Fibroblast of the aortic adventitia (primary cell): ENCODE data around the gene HAUS8. TPM values are rescaled to one million over a fixed set of nuclear protein-coding genes. Genes with fewer than 3 reads are reported as not detected.
"Not testable (repeated sequence)": the region's sequence is repeated elsewhere in the genome, so short reads cannot be mapped to it uniquely, and the experiment has no call there.

ENCODE experiments used
- DNase-seq: peaks from one replicate; pipeline ENCODE4 v3.0.0-alpha.2; 2010; ENCODE audit warnings: low read depth
- H3K4me3 ChIP-seq: 2 replicates; pipeline ENCODE4 v1.5.1; 2011; ENCODE audit warnings: low read depth, mild to moderate bottlenecking, control low read depth, low read length, moderate library complexity
- total RNA-seq: library from RNA; depleted of rRNA; stranded (reverse); fragments of >200 nt; gene quantifications from 2 replicates; pipeline ENCODE4 v1.2.3, GENCODE V29; 2012; ENCODE audit warnings: low replicate concordance
- TF ChIP-seq, protein P1 (sequence below): IDR thresholded peaks from 2 replicates; pipeline ENCODE4 v1.5.1; 2011; ENCODE audit warnings: mild to moderate bottlenecking, low read length, control low read depth, inconsistent platforms; ENCODE audit not compliant: insufficient read depth

HAUS8 gene
- total RNA-seq, 1 donor, result 5.2 TPM

DNA sequence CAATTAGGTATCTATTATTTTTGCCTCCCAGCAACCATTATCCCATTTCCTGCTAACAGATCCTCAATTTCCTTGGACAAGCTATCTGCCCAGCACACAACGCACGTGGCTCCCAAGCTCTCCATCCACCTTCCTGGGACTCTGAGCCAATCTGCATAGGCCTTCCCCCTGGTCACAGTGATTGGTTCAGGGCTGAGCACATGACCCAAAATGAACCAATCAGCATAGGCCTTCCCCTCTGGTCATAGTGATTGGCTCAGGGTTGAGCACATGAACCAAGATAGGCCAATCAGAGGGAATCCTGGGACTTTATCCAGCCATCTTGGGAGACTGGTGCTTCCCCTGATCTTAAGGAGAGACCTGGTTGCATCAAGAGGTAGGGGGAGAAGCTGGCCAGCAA, 54.4 kb downstream of the HAUS8 start:
- no peak for DNase-seq
- TF ChIP-seq, protein P1, sequence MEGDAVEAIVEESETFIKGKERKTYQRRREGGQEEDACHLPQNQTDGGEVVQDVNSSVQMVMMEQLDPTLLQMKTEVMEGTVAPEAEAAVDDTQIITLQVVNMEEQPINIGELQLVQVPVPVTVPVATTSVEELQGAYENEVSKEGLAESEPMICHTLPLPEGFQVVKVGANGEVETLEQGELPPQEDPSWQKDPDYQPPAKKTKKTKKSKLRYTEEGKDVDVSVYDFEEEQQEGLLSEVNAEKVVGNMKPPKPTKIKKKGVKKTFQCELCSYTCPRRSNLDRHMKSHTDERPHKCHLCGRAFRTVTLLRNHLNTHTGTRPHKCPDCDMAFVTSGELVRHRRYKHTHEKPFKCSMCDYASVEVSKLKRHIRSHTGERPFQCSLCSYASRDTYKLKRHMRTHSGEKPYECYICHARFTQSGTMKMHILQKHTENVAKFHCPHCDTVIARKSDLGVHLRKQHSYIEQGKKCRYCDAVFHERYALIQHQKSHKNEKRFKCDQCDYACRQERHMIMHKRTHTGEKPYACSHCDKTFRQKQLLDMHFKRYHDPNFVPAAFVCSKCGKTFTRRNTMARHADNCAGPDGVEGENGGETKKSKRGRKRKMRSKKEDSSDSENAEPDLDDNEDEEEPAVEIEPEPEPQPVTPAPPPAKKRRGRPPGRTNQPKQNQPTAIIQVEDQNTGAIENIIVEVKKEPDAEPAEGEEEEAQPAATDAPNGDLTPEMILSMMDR, result no peak
- no peak overlapping the region for H3K4me3 ChIP-seq

DNA sequence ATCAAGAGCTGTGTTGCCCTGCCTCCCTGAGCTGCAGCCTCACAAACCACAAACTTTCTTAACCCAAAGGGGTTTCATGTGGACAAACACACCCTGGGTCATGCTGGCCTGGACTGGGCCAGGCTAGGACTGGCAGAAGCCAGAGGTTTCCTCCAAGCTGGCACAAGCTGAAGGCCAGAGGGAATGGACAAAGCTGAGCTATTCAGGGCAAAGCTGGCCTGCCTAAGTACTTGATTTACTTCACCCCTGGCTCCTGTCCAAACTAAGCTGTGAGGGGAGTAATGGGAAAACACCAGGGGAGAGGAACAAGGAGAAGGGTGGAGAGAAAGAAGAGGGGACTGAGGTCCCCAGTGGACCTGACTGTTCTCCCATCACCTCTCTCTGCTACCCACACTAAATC, 54.9 kb downstream of the HAUS8 start:
- no peak overlapping the region for H3K4me3 ChIP-seq
- no peak for DNase-seq
- TF ChIP-seq, protein P1, result no peak

- H3K4me3 ChIP-seq, DNase-seq: not testable (repeated sequence)
These were observed 60.9 kb downstream of the HAUS8 start for GRCh38 chr19:17014212-17014861.

DNA sequence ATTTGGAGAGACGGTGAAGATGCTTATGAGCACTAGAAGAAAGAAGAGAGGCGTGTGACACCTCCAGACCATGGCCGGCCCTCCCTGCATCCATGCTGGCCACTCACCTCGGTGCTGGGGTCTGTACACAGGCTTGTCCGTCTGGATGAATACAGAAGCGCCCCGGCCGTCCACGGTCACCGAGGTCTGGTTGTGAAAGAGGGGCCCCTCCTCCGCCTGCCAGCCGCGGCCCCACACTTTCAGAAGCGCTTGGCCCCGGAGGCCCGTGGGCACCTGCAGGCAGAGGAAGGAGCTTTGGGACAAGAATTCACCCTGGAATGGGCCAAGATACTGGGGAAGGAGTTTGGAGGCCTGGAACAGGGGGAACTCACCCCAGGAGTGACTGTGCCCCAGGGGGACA, 63.8 kb downstream of the HAUS8 start:
- no peak for DNase-seq
- TF ChIP-seq, protein P1, result no peak
- H3K4me3 ChIP-seq, result no peak overlapping the region

GRCh38 chr19:17006579-17006978, 68.7 kb downstream of the HAUS8 start:
- H3K4me3 ChIP-seq, result no peak overlapping the region
- no peak for DNase-seq
- TF ChIP-seq, protein P1, result no peak

DNA sequence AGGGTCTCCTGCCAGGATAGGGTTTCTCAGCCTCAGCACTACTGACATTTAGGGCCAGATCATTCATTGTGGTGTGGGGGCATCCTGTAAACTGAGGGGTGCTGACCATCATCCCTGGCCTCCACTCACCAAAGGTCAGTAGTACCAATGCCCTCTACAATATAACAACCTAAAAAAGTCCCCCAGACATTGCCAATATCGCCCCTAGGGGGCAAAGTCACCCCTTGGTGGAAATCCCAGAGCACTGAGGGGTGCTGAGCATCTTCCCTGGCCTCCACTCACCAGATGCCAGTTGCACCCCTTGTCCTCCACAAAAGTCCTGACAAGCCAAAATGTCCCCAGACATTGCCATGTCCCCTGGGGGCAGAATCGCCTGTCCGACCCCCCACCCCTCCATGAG, 70.3 kb downstream of the HAUS8 start:
- no peak for DNase-seq
- no peak overlapping the region for H3K4me3 ChIP-seq
- TF ChIP-seq, protein P1, result no peak

GRCh38 chr19:17004386-17004785, 70.9 kb downstream of the HAUS8 start:
- no peak overlapping the region for H3K4me3 ChIP-seq
- TF ChIP-seq, protein P1, result no peak
- DNase-seq, result no peak
